IMR-90 (cell line): ENCODE data around the gene NEU1. TPM values are rescaled to one million over a fixed set of nuclear protein-coding genes. Genes with fewer than 3 reads are reported as not detected.

Experiments
- ATAC-seq: fragments of 200-7000 bp; cut with Tn5 transposase; 2 replicates; pipeline ENCODE4 v1.9.1; 2020; ENCODE audit warnings: low read depth, mild to moderate bottlenecking, moderate library complexity
- BruUV-seq: library from RNA; stranded (reverse); fragments of 400-500 nt; replicated peaks from 2 replicates; lab custom pipeline; 2021; lab: Mats Ljungman, UMichigan
- CTCF ChIA-PET: fragments of 300-600 bp; formaldehyde crosslinking; extraction: SDS; loops from one replicate; lab custom pipeline; 2021; ENCODE audit warnings: antibody characterized with exemption; lab: Yijun Ruan, JAX
- POLR2A ChIA-PET: fragments of 300-600 bp; sonication (Branson Sonifier 250); formaldehyde crosslinking; loops from one replicate; lab custom pipeline; 2022; ENCODE audit warnings: antibody characterized with exemption; ENCODE audit not compliant: unreplicated experiment; lab: Charles Lee
- DNase-seq: peaks from one replicate; pipeline ENCODE4 v3.0.0; 2013
- H2AFZ ChIP-seq: replicated peaks from 2 replicates; pipeline ENCODE3; 2013; ENCODE audit warnings: low read length, mild to moderate bottlenecking; ENCODE audit not compliant: poor library complexity
- H2AK5ac ChIP-seq: 2 replicates; pipeline ENCODE4 v1.6.1; 2013; ENCODE audit warnings: low read depth, low read length, inconsistent platforms
- H2AK9ac ChIP-seq: replicated peaks from 2 replicates; pipeline ENCODE3; 2013; ENCODE audit warnings: mild to moderate bottlenecking, low read depth, low read length, moderate library complexity; ENCODE audit not compliant: poor library complexity
- H2BK120ac ChIP-seq: 2 replicates; pipeline ENCODE4 v1.6.1; 2013; ENCODE audit warnings: low read depth, low read length, inconsistent platforms
- H2BK15ac ChIP-seq: 3 replicates; pipeline ENCODE4 v1.6.1; 2013; ENCODE audit warnings: low read depth, low read length, inconsistent platforms
- H2BK20ac ChIP-seq: 2 replicates; pipeline ENCODE4 v1.6.1; 2013; ENCODE audit warnings: low read depth, mild to moderate bottlenecking, inconsistent platforms, low read length, moderate library complexity
- H2BK5ac ChIP-seq: 2 replicates; pipeline ENCODE4 v1.6.1; 2013; ENCODE audit warnings: mild to moderate bottlenecking, low read depth, low read length, inconsistent platforms; ENCODE audit not compliant: poor library complexity, severe bottlenecking
- H3K14ac ChIP-seq: replicated peaks from 2 replicates; pipeline ENCODE4 v1.6.1; 2013; ENCODE audit warnings: low read depth, low read length, inconsistent platforms
- H3K18ac ChIP-seq: 2 replicates; pipeline ENCODE4 v1.6.1; 2013; ENCODE audit warnings: low read depth, low read length, control low read depth
- H3K23ac ChIP-seq: 2 replicates; pipeline ENCODE4 v1.6.1; 2013; ENCODE audit warnings: low read depth, low read length, inconsistent platforms
- H3K27ac ChIP-seq: 2 replicates; pipeline ENCODE4 v1.5.1; 2013; ENCODE audit warnings: mild to moderate bottlenecking, control low read depth, low read length; ENCODE audit not compliant: insufficient read depth
- H3K27me3 ChIP-seq: 2 replicates; pipeline ENCODE4 v1.6.1; 2013; ENCODE audit warnings: low read length; ENCODE audit not compliant: control insufficient read depth, insufficient read depth
- H3K36me3 ChIP-seq: 2 replicates; pipeline ENCODE4 v1.6.1; 2013; ENCODE audit warnings: low read length, mixed read lengths; ENCODE audit not compliant: control insufficient read depth, insufficient read depth
- H3K4ac ChIP-seq: 2 replicates; pipeline ENCODE4 v1.6.1; 2013; ENCODE audit warnings: low read depth, low read length, inconsistent platforms
- H3K4me1 ChIP-seq: 2 replicates; pipeline ENCODE4 v1.6.1; 2013; ENCODE audit warnings: low read length, mixed read lengths; ENCODE audit not compliant: control insufficient read depth, insufficient read depth
- H3K4me2 ChIP-seq: 2 replicates; pipeline ENCODE4 v1.6.1; 2013; ENCODE audit warnings: low read depth, mild to moderate bottlenecking, control low read depth, low read length, moderate library complexity
- H3K4me3 ChIP-seq: 2 replicates; pipeline ENCODE4 v1.5.1; 2013; ENCODE audit warnings: low read depth, mild to moderate bottlenecking, control low read depth, low read length, moderate library complexity; ENCODE audit not compliant: insufficient read depth
- H3K56ac ChIP-seq: 2 replicates; pipeline ENCODE4 v1.6.1; 2013; ENCODE audit warnings: low read length, inconsistent platforms; ENCODE audit not compliant: insufficient read depth; ENCODE audit errors: extremely low read depth
- H3K79me1 ChIP-seq, 2 experiments: 2 replicates each; pipeline ENCODE4 v1.6.1; 2013; ENCODE audit warnings: low read length in 2 of 2, inconsistent platforms in 1 of 2, low read depth in 1 of 2
- H3K9ac ChIP-seq: 2 replicates; pipeline ENCODE4 v1.6.1; 2013; ENCODE audit warnings: low read depth, low read length, control low read depth
- H3K9me1 ChIP-seq: 2 replicates; pipeline ENCODE4 v1.6.1; 2013; ENCODE audit warnings: low read length, inconsistent platforms; ENCODE audit not compliant: insufficient read depth
- H3K9me3 ChIP-seq: 2 replicates; pipeline ENCODE4 v1.6.1; 2013; ENCODE audit warnings: low read length; ENCODE audit not compliant: control insufficient read depth, insufficient read depth
- H4K20me1 ChIP-seq: 2 replicates; pipeline ENCODE4 v1.6.1; 2013; ENCODE audit warnings: low read length, inconsistent platforms; ENCODE audit not compliant: insufficient read depth
- H4K5ac ChIP-seq: 2 replicates; pipeline ENCODE4 v1.6.1; 2013; ENCODE audit warnings: mild to moderate bottlenecking, low read depth, low read length, control low read depth
- H4K8ac ChIP-seq, 2 experiments: 2 replicates each; pipeline ENCODE4 v1.6.1; 2013; ENCODE audit warnings: low read depth in 2 of 2, low read length in 2 of 2, control low read depth in 1 of 2, inconsistent platforms in 1 of 2
- H4K91ac ChIP-seq: 2 replicates; pipeline ENCODE4 v1.6.1; 2013; ENCODE audit warnings: low read depth, low read length, inconsistent platforms; ENCODE audit not compliant: insufficient read depth
- CHD1 ChIP-seq: IDR thresholded peaks from 2 replicates; pipeline ENCODE4 v1.6.1; 2012; ENCODE audit warnings: low read depth, low read length, improper control_type of control experiment
- FOS ChIP-seq: fragments of 150-350 bp; IDR thresholded peaks from 2 replicates; pipeline ENCODE4 v1.6.1; 2016; ENCODE audit warnings: low read depth, low read length
- MAFK ChIP-seq: IDR thresholded peaks from 2 replicates; pipeline ENCODE4 v1.6.1; 2012; ENCODE audit warnings: low read depth, low read length, improper control_type of control experiment
- MAZ ChIP-seq: IDR thresholded peaks from 2 replicates; pipeline ENCODE4 v1.6.1; 2012; ENCODE audit warnings: low read depth, mild to moderate bottlenecking, low read length, improper control_type of control experiment, moderate library complexity, borderline replicate concordance
- MXI1 ChIP-seq: IDR thresholded peaks from 2 replicates; pipeline ENCODE4 v1.6.1; 2012; ENCODE audit warnings: low read depth, mild to moderate bottlenecking, low read length, moderate library complexity, borderline replicate concordance
- NFE2L2 ChIP-seq: fragments of 150-350 bp; IDR thresholded peaks from 2 replicates; pipeline ENCODE4 v1.6.1; 2016; ENCODE audit warnings: low read depth, mild to moderate bottlenecking, low read length
- POLR2A ChIP-seq: IDR thresholded peaks from 2 replicates; pipeline ENCODE4 v1.6.1; 2012; ENCODE audit warnings: mild to moderate bottlenecking, low read depth, low read length
- RCOR1 ChIP-seq: IDR thresholded peaks from 2 replicates; pipeline ENCODE4 v1.6.1; 2012; ENCODE audit warnings: mild to moderate bottlenecking, low read length, improper control_type of control experiment; ENCODE audit not compliant: insufficient replicate concordance
- WGBS, 2 experiments: methylation state at CpG; one replicate each; pipeline versions ENCODE4 v1.1.5 to v1.1.7; 2013; ENCODE audit warnings: missing lambda C conversion rate in 2 of 2; ENCODE audit not compliant: insufficient read length in 1 of 2; ENCODE audit errors: extremely low coverage in 2 of 2; 5-methylcytosine and 5-hydroxymethylcytosine counted together
- dilution Hi-C: fragments of 300-500 bp; cut with HindIII; formaldehyde crosslinking; loops from one replicate; pipeline ENCODE4 v1.14.3; 2018; ENCODE audit warnings: low sequenced_read_pairs; ENCODE audit not compliant: unreplicated experiment
- in situ Hi-C: fragments of 300-500 bp; cut with MboI; formaldehyde crosslinking; loops from 3 replicates; pipeline ENCODE4 v1.14.3; 2019; ENCODE audit warnings: low sequenced_read_pairs, inconsistent platforms, mixed read lengths
- intact Hi-C: fragments of 100-400 bp; cut with micrococcal nuclease; formaldehyde crosslinking; loops from 2 replicates; pipeline ENCODE4 v1.10.0; 2022
- polyA plus RNA-seq, 3 experiments: library from polyadenylated mRNA; depleted of rRNA; stranded (reverse); fragments of >200 nt; gene quantifications; 2 replicates each; pipeline ENCODE4 v1.2.3, GENCODE V29; 2012; ENCODE audit warnings: low replicate concordance in 1 of 3
- total RNA-seq: library from RNA; depleted of rRNA; stranded (reverse); fragments of >200 nt; gene quantifications from 2 replicates; pipeline ENCODE4 v1.2.3, GENCODE V29; 2012

The NEU1 gene
- total and polyA plus RNA-seq, 2 of the 4 experiments (the other 2 are of a cell fraction), result 28.5 to 36.2 TPM

GRCh38 chr6:31874084-31874670, 11.6 kb upstream of the NEU1 start:
- TF ChIP-seq RCOR1 (no peak), MXI1 (no peak), CHD1 (no peak), MAFK (no peak), POLR2A (no peak), MAZ (no peak), NFE2L2 (no peak), FOS (no peak)
- POLR2A ChIA-PET, result no interaction called here
- WGBS, 2 experiments, result no CpG with 5 or more reads among the region's 4 CpGs

More at GRCh38 chr6:31874084-31874670, 11.6 kb upstream of the NEU1 start:
- H4K20me1 ChIP-seq, result no peaks in the 10 kb centered on the region
- H2AFZ ChIP-seq, result no peak overlapping the region
- H3K27ac ChIP-seq, result no peak overlapping the region
- CTCF ChIA-PET, result no interaction called here
- in situ Hi-C loops, result no loop called here
- ATAC-seq (no peak), DNase-seq (no peak)
- no peaks in the 10 kb centered on the region for H3K9me3 ChIP-seq
- peak overlapping the region; percentile 53; the same call in 1 of the 3 replicates for H2BK15ac ChIP-seq
- no peak overlapping the region for H2BK120ac ChIP-seq
- no peak overlapping the region for H2AK9ac ChIP-seq
- no peaks in the 10 kb centered on the region for H3K79me1 ChIP-seq
- no peak overlapping the region for H2AK5ac ChIP-seq
- no peak overlapping the region for H2BK5ac ChIP-seq
- H3K9me1 ChIP-seq, result peaks cover 3% of the 10 kb centered on the region; the same call in 1 of the 2 replicates
- H3K4me3 ChIP-seq, result no peak overlapping the region
- no TSS peak for BruUV-seq
- no peak overlapping the region for H3K23ac ChIP-seq
- H3K14ac ChIP-seq, result no peak overlapping the region; the same call in 1 of the 2 replicates
- H4K91ac ChIP-seq, result no peak overlapping the region
- H3K27me3 ChIP-seq, result no peaks in the 10 kb centered on the region
- H3K9ac ChIP-seq, result no peak overlapping the region
- H3K4me1 ChIP-seq, result peaks cover 14% of the 10 kb centered on the region
- H4K8ac ChIP-seq, result no peak overlapping the region
- dilution Hi-C loops, result no loop called here
- intact Hi-C loops, result no loop called here
- H3K36me3 ChIP-seq, result no peaks in the 10 kb centered on the region
- H2BK20ac ChIP-seq, result no peak overlapping the region
- no peak overlapping the region for H3K18ac ChIP-seq
- H3K56ac ChIP-seq, result no peak overlapping the region
- H3K4ac ChIP-seq, result peak overlapping the region; percentile 40; the same call in 1 of the 2 replicates
- no peak overlapping the region for H4K5ac ChIP-seq
- no peak overlapping the region for H3K4me2 ChIP-seq
